Calu3 (cell line): ENCODE results near the gene CCNL2. TPM values are rescaled to one million over a fixed set of nuclear protein-coding genes. Genes with fewer than 3 reads are reported as not detected.

Experiments used
- BruUV-seq: library from RNA; stranded (reverse); fragments of 400-500 nt; replicated peaks from 2 replicates; lab custom pipeline; 2021; lab: Mats Ljungman, UMichigan
- CTCF ChIA-PET: fragments of 300-600 bp; sonication (Branson Sonifier 250); formaldehyde crosslinking; loops from one replicate; lab custom pipeline; 2022; ENCODE audit warnings: antibody characterized with exemption; lab: Charles Lee
- DNase-seq: peaks from one replicate; pipeline ENCODE4 v3.0.0; 2022
- H3K27ac Mint-ChIP-seq: one replicate; pipeline ENCODE4 v1.8.0; 2022; ENCODE audit warnings: mixed read lengths; ENCODE audit not compliant: unreplicated experiment
- H3K27me3 Mint-ChIP-seq: one replicate; pipeline ENCODE4 v1.8.0; 2022; ENCODE audit warnings: mixed read lengths; ENCODE audit not compliant: unreplicated experiment
- H3K36me3 Mint-ChIP-seq: one replicate; pipeline ENCODE4 v1.8.0; 2022; ENCODE audit warnings: mild to moderate bottlenecking, moderate library complexity, mixed read lengths; ENCODE audit not compliant: insufficient read depth, unreplicated experiment
- H3K4me1 Mint-ChIP-seq: one replicate; pipeline ENCODE4 v1.8.0; 2022; ENCODE audit warnings: mild to moderate bottlenecking, low read depth, mixed read lengths; ENCODE audit not compliant: unreplicated experiment
- H3K4me3 Mint-ChIP-seq: one replicate; pipeline ENCODE4 v1.8.0; 2022; ENCODE audit warnings: mild to moderate bottlenecking, low read depth, moderate library complexity, mixed read lengths; ENCODE audit not compliant: unreplicated experiment
- H3K9me3 Mint-ChIP-seq: one replicate; pipeline ENCODE4 v1.8.0; 2022; ENCODE audit warnings: low read depth, mixed read lengths; ENCODE audit not compliant: unreplicated experiment
- CTCF ChIP-seq: fragments of 200-600 bp; IDR thresholded peaks from one replicate; pipeline ENCODE4 v1.8.0; 2022; ENCODE audit warnings: antibody characterized with exemption; ENCODE audit not compliant: unreplicated experiment
- intact Hi-C: fragments of 100-400 bp; cut with micrococcal nuclease; formaldehyde crosslinking; loops from one replicate; pipeline ENCODE4 v1.10.0; 2022; ENCODE audit not compliant: unreplicated experiment
- total RNA-seq: library from RNA; stranded (reverse); gene quantifications from 2 replicates; pipeline ENCODE4 v1.2.3, GENCODE V29; 2022

The CCNL2 gene
- total RNA-seq, 1 experiment from 2014 or later: 166 TPM

- Mint-ChIP-seq H3K4me3 (no peak overlapping the region), H3K27me3 (no peaks in the 10 kb centered on the region), H3K9me3 (no peaks in the 10 kb centered on the region), H3K36me3 (peaks cover 52% of the 10 kb centered on the region), H3K27ac (no peak overlapping the region), H3K4me1 (no peaks in the 10 kb centered on the region)
- CTCF ChIA-PET: interaction anchor here (0.6 kb wide), 1 partner anchor 131 kb away, joined by 3 read pairs; no protein-coding TSS in a partner anchor
- no peak for TF ChIP-seq CTCF
- intact Hi-C loops: no loop called here
- BruUV-seq: TSS peak; percentile 52
- DNase-seq: no peak
Observed at GRCh38 chr1:1440262-1441001, 41.3 kb upstream of the CCNL2 start.

- intact Hi-C loops: no loop called here
- peaks cover 59% of the 10 kb centered on the region for H3K36me3 Mint-ChIP-seq
- no peaks in the 10 kb centered on the region for H3K27me3 Mint-ChIP-seq
- H3K4me1 Mint-ChIP-seq: no peaks in the 10 kb centered on the region
- CTCF ChIA-PET: no interaction called here
- DNase-seq: no peak
- H3K9me3 Mint-ChIP-seq: no peaks in the 10 kb centered on the region
- no peak for TF ChIP-seq CTCF
- H3K4me3 Mint-ChIP-seq: no peak overlapping the region
- BruUV-seq: no TSS peak
- no peak overlapping the region for H3K27ac Mint-ChIP-seq
Observed at GRCh38 chr1:1439546-1440261, 40.6 kb upstream of the CCNL2 start.

GRCh38 chr1:1438531-1439381, 39.6 kb upstream of the CCNL2 start:
- Mint-ChIP-seq H3K9me3 (no peaks in the 10 kb centered on the region), H3K4me3 (peak overlapping the region; percentile 77), H3K36me3 (peaks cover 58% of the 10 kb centered on the region), H3K27me3 (no peaks in the 10 kb centered on the region), H3K27ac (no peak overlapping the region), H3K4me1 (no peaks in the 10 kb centered on the region)
- TF ChIP-seq CTCF: no peak
- DNase-seq: no peak
- CTCF ChIA-PET: interaction anchor here (1.3 kb wide), 1 partner anchor 40 kb away, joined by 3 read pairs; the partner anchor contains the start of gene CCNL2
- no TSS peak for BruUV-seq
- intact Hi-C loops: no loop called here

- Mint-ChIP-seq H3K4me1 (no peaks in the 10 kb centered on the region), H3K27ac (no peak overlapping the region), H3K27me3 (no peaks in the 10 kb centered on the region), H3K36me3 (peaks cover 61% of the 10 kb centered on the region), H3K9me3 (no peaks in the 10 kb centered on the region), H3K4me3 (peak overlapping the region; percentile 77)
- BruUV-seq: no TSS peak
- intact Hi-C loops: no loop called here
- CTCF ChIA-PET: interaction anchor here (1.3 kb wide), 1 partner anchor 39 kb away, joined by 3 read pairs; the partner anchor contains the start of gene CCNL2
- no peak for TF ChIP-seq CTCF
- peak; percentile 83 for DNase-seq
Observed at GRCh38 chr1:1437904-1438376, 38.8 kb upstream of the CCNL2 start.
